HG03097 (cell line): ENCODE measurements around the gene MISP.
"Not testable (repeated sequence)": the region's sequence is repeated elsewhere in the genome, so short reads cannot be mapped to it uniquely, and the experiment has no call there.

Experiments used
- ATAC-seq: cut with Tn5 transposase; IDR thresholded peaks from one replicate; pipeline ENCODE4 v1.9.1; 2021; ENCODE audit not compliant: unreplicated experiment, low FRiP score

The MISP gene

DNA sequence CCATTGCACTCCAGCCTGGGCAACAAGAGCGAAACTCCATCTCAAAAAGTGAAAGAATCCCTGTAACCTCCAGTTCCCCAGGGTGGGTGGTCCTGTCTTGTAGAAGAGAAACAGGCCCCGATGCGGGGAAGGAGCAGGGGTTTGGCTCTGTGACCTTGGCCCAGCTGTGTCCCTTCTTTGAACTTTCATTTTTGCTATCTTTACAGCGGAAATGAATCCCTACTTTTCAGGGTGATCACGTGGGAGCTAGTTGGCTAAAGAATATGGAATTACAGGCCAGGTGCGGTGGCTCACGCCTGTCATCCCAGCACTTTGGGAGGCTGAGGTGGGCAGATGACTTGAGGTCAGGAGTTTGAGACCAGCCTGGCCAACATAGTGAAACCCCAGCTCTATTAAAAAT is 5.8 kb upstream of the MISP start:
- ATAC-seq = not testable (repeated sequence)

DNA sequence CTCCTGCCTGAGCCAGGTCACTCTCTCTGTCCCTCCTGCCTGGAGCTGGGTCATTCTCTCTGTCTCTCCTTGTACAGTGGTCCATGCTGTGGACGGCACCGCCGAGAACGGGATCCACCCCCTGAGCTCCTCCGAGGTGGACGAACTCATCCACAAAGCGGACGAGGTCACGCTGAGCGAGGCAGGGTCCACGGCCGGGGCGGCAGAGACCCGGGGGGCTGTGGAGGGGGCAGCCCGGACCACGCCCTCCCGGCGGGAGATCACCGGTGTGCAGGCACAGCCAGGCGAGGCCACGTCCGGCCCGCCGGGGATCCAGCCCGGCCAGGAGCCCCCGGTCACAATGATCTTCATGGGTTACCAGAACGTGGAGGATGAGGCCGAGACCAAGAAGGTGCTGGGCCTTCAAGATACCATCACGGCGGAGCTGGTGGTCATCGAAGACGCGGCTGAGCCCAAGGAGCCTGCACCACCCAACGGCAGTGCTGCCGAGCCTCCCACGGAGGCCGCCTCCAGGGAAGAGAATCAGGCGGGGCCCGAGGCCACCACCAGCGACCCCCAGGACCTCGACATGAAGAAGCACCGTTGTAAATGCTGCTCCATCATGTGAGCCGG is 4.6 kb upstream of the MISP start:
- ATAC-seq = no peak

DNA sequence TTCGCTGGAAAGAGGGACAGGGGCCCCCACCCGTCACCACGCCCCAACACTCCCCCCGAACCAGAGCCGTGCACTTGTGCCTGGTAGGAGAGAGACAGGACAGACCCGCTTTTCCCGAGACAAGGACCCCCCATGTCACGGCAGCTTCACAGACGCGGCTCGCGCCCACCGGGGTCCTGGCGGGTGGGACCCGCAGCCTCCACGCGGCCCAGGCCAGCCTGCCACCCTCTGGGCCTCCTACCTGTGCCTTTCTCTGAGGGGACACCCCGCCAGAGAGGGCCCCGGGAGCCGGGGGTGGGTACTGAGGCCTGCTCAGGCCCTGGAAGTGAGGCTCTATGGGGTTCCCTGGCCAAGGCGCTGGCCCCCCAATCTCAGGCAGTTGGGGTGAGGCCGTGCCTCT is 4.0 kb upstream of the MISP start:
- no peak for ATAC-seq

DNA sequence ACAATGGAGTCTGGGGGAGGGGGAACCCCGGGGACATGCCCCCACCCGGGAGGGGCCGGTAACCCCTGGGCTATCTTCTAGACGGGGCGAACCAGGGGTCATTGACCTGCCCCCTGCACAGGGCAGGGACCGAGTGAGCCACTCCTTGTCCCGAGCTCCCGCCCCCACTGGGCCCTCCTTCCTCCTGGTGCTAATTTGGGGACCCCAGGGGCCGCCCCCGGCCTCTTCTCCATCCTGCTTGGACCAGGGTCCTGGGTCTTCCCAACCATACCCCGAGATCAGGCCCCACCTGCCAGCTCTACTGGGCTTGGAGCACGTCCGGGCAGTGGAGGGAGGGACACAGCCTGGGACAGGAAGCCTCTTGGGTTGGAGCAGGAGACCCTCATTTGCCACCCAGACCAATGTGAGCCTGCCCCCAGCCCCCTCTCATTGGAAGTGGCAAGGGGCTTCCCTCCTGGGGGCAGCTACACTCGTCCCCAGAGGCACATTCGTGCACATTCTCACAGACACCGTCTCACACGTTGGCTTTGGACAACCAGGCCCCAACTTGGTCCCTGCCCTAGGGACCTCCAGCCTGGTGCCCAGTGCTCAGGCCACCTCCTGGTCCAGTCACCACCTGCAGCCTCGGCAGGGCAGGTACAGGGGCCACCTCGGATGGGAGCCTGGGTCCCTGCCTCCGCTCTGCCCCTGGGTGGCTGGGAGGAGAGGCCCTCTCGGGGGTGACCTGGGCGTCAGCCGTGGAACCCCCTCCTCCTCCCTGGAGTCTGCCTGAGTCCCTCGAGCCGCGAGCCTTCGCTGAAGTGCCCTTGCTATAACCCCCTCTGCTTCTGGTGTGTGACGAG is 3.3 kb upstream of the MISP start:
- no peak for ATAC-seq

DNA sequence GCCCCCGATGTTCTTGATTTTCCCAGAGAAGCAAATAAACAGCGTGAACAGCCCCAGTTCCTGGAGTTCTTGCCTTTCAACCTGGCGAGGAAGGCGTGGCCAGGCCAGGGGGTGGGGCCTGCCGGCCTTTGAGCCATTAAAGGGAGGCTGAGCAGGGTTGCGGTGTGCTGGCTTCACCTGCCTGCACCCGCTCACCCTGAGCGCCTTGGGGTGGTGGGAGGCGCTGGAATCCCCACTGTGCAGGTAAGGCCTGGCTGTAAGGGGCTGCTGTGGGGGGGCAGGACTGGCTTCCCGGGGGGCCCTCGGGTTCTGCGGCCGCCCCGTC is 2.7 kb upstream of the MISP start:
- ATAC-seq = no peak

DNA sequence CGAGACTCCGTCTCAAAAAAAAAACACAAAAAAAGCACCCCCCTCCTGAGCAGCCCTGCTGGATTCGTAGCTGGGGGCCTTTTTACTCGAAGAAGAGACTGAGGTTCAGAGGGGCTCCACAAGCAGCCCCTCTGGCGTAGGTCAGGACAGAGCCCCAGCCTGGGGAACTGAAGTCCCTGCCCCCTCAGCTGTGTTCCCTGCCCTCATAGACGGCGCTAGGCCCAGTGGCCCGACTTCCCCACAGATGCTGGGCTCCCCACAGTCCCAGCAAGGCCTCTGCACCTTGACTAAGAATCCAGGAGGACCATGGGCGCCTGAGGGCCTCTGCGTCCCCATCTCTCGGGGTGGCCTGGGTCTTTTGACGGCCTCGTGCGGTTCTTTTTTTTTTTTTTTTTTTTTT is 1.1 kb upstream of the MISP start:
- no peak for ATAC-seq

DNA sequence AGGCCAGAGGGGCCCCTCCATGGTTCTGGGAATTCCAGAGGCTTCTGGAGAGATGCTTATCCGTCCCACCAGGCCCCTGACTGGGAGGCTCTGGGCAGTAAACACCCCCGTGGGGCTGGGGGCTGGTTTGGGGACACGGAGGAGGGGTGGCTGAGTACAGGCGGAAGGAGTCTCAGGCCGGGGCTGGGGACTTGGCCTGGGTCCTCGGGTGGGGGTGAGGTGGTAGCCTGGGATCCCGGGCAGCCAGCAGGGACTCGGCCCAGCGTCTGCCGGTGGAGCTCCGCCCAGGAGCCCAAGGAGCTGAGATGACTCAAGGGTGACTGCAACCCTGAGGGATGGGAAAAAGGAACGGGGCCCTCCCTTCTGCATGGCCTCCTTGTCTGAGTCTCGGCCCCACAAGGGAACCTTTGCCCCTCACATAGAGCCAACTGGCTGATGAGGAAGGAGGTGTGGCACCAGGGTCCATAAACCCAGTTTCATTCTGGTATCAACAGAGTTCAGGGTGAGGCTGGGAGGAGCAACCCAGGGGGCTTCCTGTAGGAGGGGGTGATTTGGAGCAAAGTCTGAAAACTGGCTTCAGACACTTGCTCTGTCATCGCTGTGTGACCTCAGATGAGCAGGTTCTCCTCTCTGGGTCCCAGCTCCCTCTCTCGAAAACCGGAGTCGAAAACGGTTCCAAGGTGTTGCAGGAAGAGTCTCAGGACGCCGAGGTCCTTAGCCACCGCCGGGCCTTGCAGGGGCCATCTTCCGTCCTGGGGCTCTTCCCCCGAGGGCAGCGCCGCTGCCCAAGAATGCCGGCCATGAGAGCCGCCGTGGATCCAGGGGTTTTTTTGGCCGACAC is 809 bp downstream of the MISP start:
- ATAC-seq = no peak

DNA sequence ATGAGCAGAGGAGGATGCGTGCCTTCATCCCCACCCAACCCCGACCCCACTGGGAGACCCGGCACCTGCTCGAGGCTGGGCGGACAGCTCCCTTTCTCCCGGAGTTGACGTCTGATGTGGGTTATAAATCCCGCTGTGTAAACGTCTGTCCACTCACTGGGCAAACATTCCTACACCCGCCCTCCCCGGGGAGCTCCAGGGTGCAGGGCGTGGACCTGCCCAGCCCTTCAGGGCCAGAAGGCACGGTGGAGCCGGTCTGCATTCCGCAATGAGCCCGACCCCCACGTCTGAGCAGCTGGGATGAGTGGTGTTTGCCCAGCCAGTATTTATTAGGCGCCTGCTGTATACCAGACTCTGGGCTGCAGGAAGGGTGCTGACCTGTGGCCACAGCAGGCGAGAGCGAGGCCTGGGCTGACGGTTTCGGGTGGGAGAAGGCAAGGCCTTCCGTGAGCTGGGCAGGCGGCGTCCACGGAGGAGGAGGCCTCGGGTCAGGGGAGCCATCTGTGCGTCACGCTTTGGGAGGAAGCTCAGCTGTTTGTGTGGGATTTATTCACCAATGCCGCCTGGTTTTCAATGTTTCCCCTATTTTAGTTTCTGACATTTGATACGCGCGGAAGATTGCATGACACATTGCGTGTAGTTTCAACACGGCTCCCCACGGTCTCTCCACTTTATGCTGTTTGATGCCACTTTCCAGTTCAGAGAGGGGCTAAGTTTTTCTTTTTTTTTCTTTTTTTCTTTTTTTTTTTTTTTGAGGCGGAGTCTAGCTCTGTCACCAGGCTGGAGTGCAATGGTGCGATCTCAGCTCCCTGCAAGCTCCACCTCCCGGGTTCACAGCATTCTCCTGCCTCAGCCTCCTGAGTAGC is 2.0 kb downstream of the MISP start:
- ATAC-seq = no peak

DNA sequence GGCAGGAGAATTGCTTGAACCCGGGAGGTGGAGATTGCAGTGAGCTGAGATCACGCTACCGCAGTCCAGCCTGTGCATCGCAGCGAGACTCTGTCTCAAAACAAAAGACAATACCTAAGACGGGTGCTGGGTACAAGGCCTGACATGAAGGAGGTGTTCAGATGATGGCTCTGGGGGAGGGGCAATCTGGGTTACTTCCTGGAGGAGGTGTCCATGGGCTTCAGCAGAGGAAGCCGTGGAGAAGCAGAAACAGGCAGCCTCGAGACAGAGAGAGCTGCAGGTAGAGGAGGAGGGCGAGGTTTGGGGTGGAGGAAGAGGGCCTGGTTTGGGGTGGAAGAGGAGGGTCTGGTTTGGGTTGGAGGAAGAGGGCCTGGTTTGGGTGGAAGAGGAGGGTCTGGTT is 3.6 kb downstream of the MISP start:
- no peak for ATAC-seq

DNA sequence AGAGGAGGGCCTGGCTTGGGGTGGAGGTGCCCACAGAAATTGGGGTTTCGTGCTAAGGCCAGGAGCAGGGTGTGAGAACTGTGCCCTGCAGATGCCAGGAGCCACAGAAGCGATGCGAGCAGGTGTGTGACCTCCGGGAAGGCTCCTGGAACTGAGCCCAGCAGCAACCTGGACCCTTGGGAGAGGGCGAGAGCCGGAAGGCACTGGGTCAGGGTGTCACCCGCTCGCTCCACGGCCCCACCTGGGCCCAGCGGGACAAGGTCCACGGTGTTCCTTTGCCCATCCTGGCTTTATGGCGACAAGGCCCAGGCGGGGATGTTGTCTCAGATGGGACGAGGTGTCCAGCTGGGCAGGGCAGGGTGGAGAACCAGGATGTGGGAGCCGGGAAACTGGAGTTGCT is 4.2 kb downstream of the MISP start:
- ATAC-seq = no peak

DNA sequence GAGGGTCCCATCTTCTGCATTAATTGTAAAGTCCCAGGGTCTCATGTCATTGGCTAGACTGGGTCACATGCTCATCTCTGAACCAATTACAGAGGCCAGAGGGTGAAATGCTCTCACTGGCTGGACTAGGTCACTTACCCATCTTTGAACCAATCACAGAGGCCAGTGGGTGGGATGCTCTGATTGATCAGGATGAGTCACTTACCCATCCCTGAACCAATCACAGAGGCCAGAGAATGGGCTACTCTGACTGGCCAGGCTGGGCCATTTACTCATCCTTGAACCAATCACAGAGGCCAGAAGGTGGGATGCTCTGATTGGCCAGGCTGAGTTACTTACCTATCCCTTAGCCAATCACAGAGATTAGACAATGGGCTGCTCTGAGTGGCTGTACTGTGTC is 5.3 kb downstream of the MISP start:
- ATAC-seq = no peak

DNA sequence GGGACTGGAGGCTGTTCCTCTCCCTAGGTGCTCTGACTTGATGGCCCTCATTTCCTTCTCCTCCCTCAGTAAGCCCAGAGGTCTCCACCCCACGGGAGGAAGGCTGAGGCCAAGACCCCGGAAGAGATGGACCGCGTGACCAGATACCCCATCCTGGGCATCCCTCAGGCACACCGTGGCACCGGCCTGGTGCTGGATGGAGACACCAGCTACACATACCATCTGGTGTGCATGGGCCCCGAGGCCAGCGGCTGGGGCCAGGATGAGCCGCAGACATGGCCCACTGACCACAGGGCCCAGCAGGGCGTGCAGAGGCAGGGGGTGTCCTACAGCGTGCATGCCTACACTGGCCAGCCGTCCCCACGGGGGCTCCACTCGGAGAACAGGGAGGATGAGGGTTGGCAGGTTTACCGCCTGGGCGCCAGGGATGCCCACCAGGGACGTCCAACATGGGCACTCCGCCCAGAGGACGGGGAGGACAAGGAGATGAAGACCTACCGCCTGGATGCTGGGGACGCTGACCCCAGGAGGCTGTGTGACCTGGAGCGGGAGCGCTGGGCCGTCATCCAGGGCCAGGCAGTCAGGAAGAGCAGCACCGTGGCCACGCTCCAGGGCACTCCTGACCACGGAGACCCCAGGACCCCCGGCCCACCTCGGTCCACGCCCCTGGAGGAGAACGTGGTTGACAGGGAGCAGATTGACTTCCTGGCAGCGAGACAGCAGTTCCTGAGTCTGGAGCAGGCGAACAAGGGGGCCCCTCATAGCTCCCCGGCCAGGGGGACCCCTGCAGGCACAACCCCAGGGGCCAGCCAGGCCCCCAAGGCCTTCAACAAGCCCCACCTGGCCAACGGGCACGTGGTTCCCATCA is 6.1 kb downstream of the MISP start:
- no peak for ATAC-seq

DNA sequence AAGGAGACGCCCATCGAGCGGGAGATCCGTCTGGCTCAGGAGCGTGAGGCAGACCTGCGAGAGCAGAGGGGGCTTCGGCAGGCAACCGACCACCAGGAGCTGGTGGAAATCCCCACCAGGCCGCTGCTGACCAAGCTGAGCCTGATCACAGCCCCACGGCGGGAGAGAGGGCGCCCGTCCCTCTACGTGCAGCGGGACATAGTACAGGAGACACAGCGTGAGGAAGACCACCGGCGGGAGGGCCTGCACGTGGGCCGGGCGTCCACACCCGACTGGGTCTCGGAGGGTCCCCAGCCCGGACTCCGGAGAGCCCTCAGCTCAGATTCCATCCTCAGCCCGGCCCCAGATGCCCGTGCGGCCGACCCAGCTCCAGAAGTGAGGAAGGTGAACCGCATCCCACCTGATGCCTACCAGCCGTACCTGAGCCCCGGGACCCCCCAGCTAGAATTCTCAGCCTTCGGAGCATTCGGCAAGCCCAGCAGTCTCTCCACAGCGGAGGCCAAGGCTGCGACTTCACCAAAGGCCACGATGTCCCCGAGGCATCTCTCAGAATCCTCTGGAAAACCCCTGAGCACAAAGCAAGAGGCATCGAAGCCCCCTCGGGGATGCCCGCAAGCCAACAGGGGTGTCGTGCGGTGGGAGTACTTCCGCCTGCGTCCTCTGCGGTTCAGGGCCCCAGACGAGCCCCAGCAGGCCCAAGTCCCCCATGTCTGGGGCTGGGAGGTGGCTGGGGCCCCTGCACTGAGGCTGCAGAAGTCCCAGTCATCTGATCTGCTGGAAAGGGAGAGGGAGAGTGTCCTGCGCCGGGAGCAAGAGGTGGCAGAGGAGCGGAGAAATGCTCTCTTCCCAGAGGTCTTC is 7.1 kb downstream of the MISP start:
- no peak for ATAC-seq

DNA sequence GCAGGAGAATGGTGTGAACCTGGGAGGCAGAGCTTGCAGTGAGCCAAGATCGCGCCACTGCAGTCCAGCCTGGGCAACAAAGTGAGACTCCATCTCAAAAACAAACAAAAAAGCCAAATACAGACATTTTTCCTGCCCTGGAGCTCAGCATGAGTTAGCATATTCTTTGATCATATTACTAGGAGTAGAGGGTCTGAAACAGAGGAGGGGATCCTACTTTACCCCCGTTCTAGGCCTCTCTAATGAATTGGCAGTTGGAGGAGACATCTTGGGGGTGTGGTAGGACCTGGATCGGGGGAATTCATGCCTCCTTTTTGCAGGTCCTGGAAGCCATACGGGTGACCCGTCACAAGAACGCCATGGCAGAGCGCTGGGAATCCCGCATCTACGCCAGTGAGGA is 12.3 kb downstream of the MISP start:
- ATAC-seq = no peak

DNA sequence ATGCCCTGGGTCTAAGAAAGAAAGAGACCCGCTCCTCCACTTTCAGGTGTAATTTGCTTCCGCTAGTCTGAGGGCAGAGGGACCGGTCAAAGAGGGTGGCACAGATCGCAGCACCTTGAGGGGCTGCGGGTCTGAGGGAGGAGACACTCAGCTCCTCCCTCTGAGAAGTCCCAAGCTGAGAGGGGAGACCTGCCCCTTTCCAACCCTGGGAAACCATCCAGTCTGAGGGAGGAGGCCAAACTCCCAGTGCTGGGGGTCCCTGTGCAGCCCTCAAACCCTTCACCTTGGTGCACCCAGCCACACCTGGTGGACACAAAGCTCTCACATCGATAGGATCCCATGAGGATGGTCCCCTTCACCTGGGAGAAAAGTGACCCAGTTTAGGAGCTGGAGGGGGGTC is 13.0 kb downstream of the MISP start:
- no peak for ATAC-seq

DNA sequence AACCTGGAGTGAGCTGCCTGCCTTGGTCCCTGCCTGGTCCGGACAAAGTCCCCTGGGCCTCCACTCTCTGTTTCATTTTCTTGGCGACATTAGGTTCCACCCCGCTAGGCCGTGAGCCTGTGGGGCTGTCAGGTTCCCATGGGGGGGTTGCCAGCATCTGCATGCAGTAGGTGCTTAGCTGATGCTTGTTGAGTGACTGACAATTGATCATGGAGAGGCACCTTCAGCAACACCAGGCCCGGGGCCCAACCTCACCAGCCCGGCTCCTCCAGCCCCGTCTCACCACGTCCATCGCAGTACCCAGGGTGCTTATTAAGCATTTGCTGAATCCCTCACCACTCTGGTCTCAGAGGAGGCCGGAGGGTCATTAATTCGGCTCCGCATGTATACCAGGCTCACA is 13.4 kb downstream of the MISP start:
- no peak for ATAC-seq

DNA sequence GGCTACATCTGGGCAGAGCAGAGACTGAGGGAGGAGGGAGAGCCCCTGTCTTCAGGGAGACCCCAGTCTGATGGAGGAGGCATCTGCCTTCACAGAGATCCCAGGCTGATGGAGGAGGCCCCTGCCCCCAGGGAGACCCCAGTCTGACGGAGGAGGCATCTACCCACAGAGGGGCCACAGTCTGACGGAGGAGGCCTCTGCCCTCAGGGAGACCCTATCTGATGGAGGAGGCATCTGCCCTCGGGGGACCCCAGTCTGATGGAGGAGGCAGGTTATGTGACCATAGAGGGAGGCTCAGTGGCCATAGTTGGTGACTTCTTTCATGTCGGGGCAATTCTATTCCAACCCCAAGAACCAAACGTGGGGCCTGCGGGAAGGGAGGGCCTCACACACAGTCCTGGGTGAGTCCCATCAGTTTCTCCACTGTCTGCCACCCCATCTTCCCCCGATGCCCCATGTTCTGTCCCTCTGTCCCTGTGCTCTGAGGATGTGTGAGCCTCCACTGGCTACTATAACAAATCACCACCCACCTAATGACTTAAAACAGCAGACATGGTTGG is 14.3 kb downstream of the MISP start:
- no peak for ATAC-seq

DNA sequence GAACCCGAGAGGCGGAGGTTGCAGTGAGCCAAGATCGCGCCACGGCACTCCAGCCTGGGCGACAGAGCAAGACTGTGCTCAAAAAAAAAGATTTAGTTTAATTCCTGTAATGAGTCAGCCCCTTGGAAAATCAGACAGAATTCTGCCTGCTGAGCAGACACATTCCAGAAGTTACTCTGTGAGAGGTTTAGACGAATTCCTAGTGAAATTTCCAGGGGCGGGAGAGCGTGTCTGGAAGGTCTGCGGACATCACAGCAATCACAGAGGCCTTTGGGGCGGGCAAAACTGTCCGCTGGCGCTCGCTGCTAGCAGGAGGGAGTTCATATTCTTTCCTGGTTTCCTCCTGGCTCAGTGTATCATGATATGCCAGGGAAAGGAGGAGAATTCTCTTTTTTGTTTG is 17.5 kb downstream of the MISP start:
- no peak for ATAC-seq

DNA sequence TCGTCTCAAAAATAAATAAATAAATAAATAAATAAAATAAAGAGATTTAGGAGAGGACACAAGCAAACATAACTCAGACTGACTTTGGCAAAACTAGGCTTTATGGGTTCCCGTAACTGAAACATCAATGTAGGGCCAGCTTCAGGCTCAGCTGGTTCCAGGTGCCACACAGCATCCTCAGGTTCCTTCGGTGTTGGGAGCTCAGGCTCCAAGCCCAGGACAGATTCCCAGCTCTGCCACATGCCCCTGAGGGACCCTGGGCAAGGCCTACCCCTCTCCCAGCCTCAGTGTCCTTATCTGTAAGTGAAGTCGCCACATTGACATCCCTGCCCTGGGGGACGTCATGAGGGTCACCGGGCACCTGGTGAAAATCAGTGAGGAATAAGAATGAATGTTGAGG is 18.7 kb downstream of the MISP start:
- no peak for ATAC-seq
